Left renal pelvis (tissue), 4 donors: Measurements from ENCODE around the gene GCNT2. TPM values are rescaled to one million over a fixed set of nuclear protein-coding genes. Genes with fewer than 3 reads are reported as not detected.
"Not testable (repeated sequence)": the region's sequence is repeated elsewhere in the genome, so short reads cannot be mapped to it uniquely, and the experiment has no call there.

Source experiments
- DNase-seq, 4 donors: peaks; one replicate each; pipeline ENCODE4 v3.0.0-alpha.2; 2013; ENCODE audit warnings: low read depth in 4 of 4, low spot score in 3 of 4
- polyA plus RNA-seq, 4 donors: library from polyadenylated mRNA; unstranded; fragments of 120-200 nt; gene quantifications; one replicate each; pipeline ENCODE4 v1.2.1, GENCODE V29; 2013; ENCODE audit not compliant: insufficient read length in 4 of 4

GCNT2 gene
- polyA plus RNA-seq, result 10 to 100 TPM in 3 of 4 donors, 1 to 10 TPM in 1; 5.7 to 18.8 (median 16.1) TPM

DNA sequence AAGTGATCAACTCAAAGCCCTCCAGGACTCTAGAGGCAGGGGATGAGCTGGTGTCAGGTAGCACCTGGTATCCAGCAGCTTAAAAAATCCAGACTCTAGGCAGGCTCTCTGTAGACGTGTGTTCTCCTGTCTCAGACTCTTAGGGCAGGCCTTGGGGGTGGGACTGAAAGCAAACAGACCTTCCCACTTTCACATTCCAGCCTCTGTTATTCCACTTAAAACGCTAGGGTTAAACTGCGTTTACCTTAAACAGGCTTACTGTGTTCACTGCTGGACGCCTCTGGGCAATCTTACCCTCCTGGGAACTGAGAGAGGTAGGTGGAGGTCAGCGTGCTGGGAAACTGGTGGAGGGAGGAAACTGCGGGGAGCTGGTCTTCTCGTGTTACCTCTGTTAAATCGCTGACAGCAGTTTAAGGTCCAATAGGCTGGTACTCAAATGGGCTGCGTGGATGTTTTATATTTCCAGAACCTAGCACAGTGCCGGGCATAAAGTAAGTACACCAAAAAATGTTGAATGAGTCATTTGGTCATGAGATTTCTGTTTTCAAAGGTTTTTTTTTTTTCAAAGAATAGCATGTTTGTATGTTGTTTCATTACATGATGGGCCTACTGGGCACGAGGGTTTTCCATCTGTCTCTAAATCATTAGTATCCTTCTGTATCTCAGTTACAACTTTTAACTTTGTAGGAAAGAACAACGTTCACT is at the start of gene GCNT2:
TSS of gene GCNT2 (plus strand) at position 248 of the 705 bp plus-strand sequence. CDS start 7,561 bp downstream, outside the sequence.
- peak; percentile 61 to 78 (median 67) for DNase-seq

DNA sequence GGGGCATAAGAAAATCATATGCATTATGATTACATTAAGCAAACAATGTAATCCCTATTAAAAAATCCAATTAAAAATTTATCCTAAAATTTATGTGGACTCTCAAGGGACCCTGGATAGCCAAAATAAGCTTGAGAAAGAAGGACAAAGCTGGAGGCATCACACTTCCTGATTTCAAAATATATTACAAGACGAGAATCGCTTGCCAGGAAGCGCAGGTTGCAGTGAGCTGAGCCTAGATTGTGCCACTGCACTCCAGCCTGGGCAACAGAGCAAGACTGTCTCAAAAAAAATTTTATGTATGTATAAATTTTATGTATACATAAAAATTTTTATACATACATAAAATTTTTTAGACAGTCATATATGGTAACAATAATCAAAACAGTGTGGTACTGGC is 48.5 kb upstream of the GCNT2 start:
- no peak for DNase-seq

DNA sequence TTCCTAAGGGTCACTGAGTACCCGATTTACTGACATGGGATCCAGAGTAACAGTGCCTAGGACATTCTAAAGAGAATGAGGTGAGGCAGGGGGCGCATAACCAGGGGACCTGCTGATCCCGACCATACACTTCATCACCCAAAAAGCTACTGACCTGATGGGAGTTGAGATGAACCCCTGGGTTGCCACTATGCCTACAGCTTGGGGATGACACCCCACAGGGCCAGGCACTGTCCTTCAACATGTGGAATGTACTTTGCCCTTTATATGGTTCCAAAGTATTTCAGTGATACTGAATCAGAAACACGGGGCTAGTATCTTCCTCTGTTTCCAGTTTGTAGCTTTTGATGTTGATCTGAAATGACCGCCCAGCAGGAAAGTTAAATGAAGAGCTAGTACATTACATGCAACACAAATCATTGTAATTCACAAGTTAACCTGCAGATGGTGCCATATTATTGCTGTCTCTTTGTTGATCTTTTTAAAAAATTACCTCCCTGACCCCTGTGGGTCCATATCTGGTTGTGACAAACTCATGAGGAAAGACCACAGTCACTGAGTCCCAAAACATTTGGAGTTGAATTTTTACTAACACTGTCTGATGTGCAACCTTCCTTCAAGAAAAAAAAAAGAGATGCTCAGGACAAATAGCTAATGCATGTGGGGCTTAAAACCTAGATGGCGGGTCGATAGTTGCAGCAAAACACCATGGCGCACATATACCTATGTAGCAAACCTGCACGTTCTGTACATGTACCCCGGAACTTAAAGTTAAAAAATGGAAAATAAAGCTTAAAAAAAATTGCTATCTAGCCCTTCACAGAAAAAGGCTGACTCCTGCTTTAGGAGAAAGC is 42.7 kb upstream of the GCNT2 start:
- peak in 1 of 4 donors; percentile 18 for DNase-seq

DNA sequence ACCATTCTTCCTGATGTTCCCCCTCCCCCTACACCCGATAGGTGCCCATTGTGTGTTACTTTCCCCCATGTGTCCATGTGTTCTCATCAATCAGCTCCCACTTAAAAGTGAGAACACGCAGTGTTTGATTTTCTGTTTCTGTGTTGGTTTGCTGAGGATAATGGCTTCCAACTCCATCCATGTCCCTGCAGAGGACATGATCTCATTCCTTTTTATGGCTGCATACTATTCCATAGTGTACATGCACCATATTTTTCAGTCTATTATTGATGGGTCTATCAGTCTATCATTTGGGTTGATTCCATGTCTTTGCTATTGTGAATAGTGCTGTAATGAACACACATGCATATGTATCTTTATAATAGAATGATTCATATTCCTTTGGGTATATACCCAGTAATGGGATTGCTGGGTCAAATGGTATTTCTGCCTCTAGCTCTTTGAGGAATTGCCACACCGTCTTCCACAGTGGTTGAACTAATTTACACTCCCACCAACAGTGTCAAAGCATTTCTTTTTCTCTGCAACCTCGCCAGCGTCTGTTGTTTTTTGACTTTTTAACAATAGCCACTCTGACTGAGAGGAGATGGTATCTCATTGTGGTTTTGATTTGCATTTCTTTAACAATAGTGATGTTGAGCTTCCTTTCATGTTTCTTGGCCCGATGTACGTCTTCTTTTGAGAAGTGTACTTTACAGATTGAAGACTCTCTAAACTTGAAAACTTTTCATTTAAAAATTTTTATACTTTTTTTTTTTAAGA is 41.0 kb upstream of the GCNT2 start:
- no peak for DNase-seq

DNA sequence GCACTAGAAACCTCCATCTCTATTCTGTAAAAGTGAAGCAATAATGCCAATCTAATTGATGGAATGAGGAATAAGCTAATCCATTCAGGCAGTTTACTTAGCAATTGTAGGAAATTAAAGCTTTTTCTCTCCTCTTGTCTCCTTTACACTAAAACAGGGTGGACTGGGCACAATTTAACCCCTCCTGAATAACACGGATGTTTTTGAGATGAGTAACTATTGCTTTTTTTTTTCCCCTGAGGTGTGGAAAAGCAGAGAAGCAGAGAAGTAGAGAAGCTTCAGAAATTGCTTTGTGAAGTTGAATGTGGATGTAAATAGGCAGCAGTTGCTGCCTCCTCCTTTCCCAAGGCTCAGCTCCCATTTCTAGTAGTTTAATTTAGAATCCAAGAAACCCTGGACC is 40.0 kb upstream of the GCNT2 start:
- DNase-seq, result no peak

DNA sequence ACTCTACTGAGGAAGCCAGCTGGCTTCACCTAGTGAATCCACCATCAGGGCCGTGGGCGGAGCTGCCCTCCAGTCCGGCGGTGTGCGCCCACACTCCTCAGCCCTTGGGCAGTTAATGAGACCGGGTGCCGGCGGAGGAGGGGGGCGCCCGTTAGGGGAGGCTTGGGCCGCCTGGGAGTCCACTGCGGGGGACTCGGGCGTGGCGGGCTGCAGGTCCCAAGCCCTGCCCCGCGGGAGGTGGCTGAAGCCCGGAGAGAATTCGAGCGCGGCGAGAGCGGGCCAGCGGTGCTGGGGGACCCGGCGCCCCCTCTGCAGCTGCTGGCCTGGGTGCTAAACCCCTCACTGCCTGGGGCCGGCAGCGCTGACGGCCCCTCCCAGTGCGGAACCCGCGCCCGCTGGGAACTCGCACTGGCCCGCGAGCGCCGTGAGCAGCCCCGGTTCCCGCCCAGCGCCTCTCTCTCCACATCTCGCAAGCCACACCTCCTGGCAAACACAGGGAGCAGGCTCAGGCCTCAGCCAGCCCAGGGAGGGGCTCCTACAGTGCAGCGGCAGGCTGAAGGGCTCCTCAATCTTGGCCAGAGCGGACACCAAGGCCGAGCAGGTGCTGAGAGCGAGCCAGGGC is 38.4 kb upstream of the GCNT2 start:
- no peak for DNase-seq

DNA sequence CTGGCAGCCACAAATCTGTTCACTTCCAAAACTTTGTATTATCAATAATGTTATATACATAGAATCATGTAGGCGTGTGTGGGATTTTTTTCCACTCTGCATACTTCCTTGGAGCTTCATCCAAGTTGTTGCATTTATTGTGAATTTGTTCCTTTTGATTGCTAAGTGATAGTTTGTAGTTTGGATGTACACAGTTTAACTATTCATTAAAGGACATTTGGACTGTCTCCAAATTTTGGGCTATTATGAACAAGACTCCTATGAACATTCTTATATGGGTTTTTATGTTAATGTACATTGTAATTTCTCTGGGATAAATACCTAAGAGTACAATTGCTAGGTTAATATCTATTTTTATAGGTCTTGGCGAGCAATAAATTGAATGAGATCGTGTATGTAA is 36.2 kb upstream of the GCNT2 start:
- no peak for DNase-seq

DNA sequence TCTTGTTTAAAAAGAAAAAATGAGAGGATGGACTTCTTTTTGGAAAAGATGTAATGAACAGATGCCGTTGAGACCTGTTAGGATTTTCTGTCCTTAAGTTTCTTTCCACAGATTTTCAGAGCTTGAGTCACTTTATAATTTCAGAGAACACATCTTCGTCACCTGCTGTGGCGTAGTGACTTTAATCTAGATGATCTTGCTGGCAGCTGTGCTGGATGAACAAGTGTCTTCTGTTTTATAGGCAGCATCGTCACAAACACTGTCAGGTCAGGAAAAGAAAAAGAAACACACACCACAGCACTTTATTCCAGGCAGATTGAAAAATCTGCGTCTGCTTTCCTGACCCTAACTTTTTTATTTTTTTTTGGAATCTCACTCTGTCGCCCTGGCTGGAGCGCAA is 35.7 kb upstream of the GCNT2 start:
- DNase-seq, result no peak

DNA sequence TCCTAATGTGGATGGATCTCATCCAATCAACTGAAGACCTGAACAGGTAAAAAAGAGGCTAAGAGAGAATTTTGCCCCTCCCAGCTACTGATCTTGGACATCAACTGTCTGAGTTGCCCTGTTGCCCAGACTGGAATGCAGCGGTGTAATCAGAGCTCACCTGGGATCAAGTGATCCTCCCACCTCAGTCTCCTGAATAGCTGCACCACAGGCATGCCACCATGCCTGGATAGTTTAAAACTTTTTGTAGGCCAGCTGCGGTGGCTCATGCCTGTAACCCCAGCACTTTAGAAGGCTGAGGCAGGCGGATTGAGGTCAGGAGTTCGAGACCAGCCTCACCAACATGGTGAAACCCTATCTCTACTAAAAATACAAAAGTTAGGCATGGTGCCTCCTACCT is 34.9 kb upstream of the GCNT2 start:
- DNase-seq, result no peak

DNA sequence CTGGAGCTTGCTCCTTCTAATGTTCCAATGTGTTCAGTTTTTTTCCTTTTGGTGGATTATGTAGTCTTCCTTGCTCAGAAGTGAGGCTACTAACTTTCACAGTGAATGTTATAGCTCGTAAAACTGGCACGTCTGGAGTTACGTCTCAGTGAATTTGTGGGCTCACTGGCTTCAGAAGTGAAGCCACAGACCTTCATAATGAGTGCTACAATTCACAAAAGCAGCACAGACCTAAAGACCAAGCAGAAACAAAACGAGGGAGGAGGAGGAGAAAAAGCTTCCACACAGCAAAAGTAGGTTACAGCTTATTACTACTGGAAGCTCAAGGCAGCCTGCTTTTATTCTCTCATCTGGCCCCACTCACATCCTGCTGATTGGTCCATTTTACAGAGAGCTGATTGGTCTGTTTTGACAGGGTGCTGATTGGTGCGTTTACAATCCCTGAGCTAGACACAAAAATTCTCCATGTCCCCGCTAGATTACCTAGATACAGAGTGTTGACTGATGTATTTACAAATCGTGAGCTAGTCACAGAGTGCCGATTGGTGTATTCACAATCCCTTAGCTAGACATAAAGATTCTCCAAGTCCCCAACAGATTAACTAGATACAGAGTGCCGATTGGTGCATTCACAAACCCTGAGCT is 34.1 kb upstream of the GCNT2 start:
- not testable (repeated sequence) for DNase-seq

DNA sequence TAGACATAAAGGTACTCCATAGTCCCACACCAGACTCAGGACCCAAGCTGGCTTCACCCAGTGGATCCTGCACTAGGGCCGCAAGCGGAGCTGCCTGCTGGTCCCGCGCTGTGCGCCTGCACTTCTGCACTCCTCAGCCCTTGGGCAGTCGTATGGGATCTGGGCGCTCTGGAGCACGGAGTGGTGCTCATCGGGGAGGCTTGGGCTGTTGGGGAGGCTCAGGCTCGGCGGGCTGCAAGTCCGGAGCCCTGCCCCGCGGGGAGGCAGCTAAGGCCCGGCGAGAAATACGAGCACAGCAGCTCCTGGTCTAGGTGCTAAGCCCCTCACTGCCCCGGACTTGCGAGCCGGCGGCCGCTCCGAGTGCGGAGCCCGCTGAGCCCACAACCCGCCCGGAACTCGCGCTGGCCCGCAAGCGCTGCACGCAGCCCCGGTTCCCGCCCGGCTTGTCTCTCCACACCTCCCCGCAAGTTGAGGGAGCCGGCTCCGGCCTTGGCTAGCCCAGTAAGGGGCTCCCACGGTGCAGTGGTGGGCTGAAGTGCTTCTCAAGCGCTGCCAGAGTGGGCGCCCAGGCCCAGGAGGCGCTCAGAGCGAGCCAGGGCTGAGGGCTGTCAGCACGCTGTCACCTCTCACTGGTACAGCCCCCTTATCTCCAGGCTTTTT is 33.4 kb upstream of the GCNT2 start:
- no peak for DNase-seq

DNA sequence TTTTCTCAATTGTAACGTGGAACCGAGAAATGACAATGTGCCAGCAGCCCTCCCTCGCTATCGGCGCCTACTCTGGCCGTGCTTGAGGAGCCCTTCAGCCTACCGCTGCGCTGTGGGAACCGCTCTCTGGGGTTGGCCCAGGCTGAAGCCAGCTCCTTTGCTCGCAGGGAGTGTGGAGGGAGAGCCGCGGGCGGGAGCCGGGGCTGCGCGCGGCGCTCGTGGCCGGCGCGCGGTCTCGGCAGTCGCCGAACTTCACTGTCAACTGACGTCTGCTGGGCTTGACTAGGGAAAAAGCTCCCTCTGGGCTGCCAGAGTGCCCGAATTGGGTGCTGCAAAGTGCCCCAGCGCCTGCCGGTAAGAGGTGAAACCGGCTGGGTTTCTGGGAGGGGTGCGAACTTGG is 29.7 kb upstream of the GCNT2 start:
- no peak for DNase-seq

DNA sequence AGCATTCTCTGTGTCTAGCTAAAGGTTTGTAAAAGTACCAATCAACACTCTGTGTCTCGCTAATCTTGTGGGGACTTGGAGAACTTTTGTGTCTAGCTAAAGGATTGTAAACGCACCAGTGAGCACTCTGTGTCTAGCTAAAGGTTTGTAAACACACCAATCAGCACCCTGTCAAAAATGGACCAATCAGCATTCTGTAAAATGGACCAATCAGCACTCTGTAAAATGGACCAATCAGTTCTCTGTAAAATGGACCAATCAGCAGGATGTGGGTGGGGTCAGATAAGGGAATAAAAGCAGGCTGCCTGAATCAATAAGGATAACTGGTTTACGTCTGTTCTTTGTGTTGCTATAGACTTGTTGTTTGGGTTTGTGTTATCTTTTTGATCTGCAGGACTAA is 29.2 kb upstream of the GCNT2 start:
- not testable (repeated sequence) for DNase-seq

DNA sequence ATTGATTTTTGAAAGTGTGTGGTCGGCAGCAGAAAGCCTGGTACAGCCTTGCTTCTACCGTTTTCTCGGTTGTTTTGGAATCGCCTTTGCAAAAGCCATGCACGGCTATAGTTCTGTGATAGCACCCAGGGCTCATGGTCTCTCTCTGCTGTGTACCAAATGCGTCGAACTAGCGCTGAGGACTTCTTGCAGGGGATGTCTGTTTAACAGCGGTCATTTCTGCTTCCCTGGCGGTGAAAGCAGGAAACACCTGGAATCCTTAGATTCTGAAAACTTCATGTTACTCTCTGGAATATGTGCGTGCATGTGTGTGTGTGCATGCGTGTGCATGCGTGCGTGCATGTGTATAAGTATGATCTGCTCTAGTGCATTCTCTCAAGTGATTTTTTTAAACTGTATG is 26.1 kb upstream of the GCNT2 start:
- DNase-seq, result no peak

DNA sequence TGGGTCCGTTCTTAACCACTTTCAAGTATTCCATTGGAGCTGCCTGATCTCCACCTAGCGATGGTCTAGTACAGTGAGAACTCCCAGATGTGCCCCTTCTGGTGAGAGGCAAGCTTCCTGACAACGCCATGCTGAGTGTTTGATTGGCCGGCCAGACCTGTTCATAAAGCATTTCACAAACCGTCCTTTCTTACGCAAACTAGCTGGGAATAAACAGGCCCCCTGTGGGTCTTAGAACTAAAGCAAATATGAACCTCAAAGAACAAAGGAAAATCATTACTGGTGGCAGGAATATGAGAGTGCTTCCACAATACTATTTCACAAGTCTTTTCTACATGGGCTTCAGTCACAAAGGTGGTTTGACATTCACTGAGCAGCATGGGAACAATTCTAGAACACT is 15.6 kb upstream of the GCNT2 start:
- DNase-seq, result no peak

DNA sequence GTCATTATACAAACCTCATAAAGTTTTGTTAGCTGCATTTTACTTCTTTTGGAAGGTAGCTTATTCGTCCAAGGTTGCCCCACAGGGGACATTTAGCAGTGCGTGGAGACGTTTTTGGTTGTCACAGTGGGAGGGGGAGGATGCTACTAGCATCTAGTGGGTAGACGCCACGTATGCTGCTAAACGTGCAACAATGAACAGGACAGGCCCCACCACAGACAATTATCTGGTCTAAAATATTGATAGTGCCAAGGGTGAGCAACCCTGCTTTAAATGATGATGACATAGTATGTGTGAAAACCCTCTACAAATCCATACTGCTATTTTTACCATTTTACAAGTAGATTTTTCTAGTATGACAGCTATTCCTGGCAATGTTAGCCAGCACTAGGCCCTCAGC is 13.9 kb upstream of the GCNT2 start:
- no peak for DNase-seq

DNA sequence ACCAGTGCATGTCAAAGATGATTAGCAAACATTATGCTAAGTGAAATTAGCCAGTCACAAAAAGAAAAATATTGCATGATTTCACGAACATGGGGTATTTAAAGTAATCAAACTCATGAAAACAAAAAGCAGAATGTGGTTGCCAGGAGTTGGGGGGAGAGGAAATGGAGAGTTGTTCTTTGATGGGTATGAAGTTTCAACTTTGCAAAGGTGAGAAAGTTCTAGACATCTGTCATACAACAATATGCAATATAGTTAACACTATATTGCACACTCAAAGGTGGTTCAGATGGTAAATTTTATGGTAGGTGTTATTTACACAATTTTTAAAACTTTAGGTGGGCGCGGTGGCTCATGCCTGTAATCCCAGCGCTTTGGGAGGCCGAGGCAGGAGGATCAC is 13.4 kb upstream of the GCNT2 start:
- no peak for DNase-seq

DNA sequence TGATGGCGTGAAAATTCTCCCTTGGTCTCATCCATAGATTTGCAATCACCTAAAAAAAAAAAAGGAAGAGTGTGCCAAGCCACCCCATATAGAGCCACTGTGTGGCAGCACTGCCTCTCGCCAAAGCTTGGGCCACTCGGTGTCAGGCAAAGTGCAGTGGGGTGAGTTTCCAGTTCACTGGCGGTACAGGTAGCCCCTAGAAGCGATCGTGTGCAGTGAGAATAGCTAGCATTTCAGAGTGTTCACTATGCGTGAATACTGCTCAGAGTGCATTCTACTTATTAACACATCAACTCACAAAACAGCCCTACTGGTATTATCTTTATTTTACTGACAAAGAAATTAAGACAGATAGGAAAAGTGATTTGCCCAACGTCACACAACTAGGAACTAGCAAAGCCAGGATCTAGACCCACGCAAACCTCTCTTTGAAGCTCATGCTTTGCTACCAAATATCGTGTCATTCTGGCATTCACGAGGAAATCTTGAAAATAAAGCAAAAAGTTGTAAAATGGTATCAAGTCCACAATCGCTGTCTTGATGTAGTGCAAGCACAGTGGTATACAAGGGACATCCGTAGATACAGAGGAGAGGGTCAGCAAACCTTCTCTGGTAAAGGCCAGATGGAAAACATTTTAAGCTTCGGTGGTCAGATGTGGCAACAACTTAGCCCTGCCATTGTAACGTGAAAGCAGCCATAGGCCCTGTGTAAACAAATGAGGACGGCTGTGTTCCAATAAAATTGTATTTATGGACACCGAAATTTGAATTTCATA is 10.4 kb upstream of the GCNT2 start:
- peak in 1 of 4 donors; percentile 67 for DNase-seq

DNA sequence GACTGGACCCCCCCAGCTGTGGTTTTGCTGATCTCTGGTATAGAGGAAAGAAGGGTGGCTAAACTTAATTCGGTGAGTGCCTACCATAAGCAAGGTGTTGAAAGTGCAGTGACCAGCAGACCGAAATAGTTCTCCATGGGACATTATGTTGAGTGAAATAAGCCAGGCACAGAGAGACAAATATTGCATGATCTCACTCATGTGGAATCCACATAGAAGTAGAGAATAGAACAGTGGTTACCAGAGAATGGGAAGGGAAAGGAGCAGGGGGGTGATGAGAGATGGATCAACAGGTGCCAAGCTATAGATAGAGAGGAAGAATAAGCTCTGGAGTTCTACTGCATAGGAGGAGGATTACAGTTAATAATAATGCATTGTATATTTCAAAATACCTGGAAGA is 9.7 kb upstream of the GCNT2 start:
- no peak for DNase-seq
